RCC 7860 (cell line): ENCODE measurements around the gene SIGLEC8.

Experiments
- DNase-seq: peaks from one replicate; pipeline ENCODE4 v3.0.0-alpha.2; 2015; ENCODE audit warnings: low spot score
- FAIRE-seq: peaks from 2 replicates; lab custom pipeline; 2012; peaks lifted over from hg19 to GRCh38; lab: Jason Lieb, UNC

Gene SIGLEC8

DNA sequence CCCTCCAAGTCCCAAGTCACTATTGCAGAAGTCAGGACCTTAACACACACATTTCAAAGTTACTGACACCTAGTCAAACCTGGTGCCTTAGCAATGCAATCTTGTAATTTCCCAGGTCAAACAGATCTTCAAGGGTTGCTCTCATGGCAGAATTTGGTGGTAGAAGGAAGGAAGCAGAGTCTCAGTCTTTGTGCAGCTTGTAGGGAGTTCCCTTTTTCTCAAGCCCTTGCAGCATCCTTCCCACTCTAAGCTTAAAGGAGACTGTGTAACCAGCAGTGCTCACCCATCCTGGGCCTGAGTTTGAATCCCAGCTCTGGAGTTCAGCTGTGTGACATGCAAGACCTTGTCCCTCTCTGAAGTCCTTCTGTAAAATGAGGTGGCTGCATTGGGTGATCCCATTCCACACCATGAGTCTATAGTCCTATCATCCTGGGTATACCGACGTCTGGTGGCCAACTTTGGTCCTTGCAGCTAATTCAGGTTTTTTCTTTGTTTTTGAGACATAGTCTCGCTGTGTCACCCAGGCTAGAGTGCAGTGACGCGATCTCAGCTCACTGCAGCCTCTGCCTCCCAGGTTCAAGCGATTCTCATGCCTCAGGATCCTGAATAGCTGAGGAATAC lies 50.6 kb downstream of the SIGLEC8 start:
- FAIRE-seq: no peak
- DNase-seq: no peak

DNA sequence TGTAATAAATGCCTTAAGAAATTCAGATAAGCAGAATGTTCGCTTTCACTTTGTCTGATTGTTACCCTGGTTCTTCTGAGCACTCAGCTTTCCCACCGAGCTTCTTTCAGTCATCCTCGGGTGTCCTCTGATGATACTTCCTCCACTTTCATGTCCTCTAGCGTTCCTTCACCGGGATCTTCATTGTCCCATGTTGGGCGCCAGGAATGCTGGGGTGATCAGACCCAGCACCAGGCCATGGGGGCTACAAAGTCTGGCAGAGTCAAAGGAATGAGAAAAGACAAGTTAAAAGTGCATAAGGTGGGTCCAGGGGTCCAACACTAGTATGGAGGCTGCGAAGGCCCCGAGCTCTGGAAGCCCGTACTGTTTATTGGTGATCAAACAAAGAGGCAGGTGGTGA lies 56.1 kb downstream of the SIGLEC8 start:
- no peak for DNase-seq
- FAIRE-seq: no peak
